ENCODE results near the gene GLRX5. TPM values are rescaled to one million over a fixed set of nuclear protein-coding genes. Genes with fewer than 3 reads are reported as not detected.

The GLRX5 gene
- polyA plus RNA-seq, 1 donor: 50.9 TPM

DNA sequence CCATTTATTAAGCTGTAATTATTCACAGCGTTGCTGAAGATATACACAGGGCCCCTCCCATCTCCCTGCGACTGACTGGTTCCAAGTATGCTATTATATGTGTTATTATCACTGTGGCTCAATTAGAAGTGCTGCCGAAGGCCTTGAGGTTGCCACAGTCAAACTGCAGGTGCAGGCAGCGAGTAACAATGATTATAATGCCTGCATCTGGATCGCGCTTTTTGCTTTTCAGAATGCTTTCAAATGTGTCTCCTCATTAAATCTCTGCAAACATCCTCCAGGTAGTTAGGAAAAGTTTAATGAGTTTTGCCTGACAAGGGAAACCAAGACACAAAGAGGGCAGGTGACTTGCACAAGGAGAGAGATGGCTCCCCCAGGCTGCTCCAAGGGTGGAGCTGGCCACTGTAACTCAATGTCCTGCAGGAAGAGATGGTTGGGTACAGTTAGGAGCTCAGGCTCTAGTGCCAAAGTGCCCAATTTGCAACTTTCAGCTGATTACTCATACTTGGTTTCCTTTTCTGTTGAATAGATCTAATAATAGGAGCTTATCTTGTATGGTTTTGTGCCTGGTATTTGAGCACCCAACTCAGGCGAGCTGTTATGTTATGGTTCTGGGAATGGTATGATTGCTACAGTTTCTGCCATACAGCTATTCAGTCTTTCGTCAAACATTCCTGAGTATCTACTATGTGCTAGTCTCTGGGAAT, 16.7 kb upstream of the GLRX5 start:
- DNase-seq: no peak

DNA sequence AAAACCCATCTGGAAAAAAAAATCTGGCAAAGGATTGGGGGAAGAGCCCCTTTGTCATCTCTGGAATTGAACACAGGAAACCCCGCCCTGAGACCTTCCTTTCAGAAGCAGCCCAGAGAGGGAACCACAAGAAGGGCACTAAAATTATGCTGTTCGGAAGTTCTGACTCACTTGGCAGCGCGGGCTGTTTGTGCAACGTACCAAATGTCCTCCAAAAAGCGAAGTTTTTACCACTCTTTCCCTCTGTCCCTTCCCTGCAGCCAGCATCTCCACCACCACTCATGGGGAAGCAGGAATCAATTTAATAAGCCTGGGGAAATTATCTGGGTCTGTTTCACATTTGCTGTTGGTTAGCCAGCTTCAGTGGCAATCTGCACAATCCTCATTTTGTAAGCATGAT, 15.2 kb upstream of the GLRX5 start:
- DNase-seq: no peak

DNA sequence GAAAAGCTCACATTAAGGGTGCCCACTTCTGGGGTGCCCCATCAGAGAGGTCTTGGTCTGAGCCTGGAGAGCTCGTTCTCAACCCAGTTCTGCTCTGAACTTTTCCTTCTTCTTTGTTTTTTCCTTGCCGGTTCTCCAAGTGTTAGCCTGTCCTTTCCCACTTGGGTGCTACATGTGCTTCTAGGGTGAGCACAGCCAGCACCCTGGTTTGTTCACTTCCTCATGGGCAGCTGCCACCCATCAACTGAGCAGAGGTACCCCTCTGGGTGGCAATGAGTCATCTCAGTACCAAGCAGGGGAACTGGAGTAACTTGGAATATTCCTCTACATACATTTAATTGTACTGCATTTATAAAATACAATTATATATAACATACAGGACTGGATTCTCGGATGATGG, 14.5 kb upstream of the GLRX5 start:
- DNase-seq: no peak

DNA sequence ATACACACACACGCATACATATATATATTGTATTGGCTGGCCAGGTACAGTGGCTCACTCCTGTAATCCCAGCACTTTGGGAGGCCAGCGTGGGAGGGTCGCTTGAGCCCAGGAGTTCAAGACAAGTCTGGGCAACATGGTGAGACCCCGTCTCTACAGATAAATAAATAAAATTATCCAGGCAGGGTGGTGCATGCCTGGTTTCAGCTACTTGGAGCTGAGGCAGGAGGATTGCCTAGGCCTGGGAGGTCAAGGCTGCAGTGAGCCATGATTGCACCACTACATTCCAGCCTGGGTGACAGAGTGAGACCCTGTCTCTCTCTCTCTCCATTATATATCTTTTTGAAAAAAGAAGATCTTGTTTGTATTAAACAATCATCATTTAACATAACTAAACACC, 13.8 kb upstream of the GLRX5 start:
- no peak for DNase-seq

DNA sequence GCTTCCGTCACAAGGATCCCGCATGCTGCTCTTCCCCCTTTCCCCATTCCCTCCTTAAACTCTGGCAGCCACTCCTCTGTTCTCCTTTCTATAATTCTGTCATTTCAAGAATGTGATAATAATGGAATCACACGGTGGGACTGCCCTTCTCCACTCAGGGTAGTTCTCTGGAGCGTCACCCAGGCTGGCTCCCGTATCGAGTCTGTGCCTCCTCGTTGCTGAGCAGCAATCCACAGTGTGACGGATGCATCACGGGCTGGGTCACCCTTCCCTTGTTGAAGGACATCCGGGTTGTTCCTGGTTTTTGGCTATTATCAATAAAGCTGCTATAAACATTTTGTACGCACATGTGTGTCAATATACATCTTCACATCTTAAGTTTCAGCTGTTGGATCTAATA, 12.7 kb upstream of the GLRX5 start:
- no peak for DNase-seq

DNA sequence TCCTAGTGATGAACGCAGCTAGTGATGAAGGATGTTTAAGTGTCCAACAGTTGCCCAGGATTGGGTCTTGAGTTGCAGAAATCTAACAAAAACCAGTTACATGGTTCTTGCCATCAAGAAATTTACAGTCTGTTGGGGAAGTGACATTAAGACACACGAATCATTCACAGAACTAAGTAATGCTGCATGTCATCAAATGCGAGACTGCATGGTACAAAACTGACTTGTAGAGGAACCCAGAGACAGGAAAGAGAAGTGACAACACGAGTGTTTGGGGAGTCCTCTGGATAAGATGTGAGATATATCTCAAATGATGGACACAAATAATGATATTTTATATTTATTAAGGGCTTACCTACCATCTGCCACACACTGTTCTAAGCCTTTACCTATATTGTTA, 12.3 kb upstream of the GLRX5 start:
- DNase-seq: no peak

DNA sequence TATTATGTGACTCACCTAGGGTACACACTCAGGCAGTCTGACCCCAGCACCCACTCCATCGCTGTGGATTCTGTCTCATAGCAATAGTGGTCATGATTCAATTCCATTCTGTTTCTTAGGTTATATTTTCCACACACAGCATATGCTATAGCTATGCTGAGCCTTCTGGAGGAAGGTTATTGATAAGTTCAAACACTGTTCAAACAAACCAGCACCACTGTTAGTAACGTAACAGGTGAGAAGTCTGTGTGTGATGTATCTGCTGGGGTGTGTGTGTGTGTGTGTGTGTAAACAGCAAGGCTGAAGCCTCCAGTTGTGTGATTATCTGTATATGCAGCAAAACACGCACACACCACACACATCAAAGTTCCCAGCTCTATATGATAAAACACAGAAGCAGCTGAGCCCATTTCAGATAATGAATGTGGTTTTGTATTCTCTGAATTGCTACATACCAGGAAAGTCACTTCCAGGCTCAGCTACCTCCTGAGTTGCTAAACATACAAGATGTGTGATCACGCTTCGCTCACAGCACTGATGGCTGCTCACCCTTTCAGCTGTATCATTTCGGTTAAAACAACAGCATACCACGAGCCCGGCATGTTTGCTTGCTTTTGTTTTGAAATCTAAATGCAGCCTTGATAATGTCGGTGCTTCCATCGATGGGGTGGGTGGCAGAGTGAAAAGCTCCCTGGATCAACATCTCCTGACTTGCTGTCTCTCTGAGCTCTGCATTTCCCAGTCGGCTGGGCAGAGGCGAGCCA, 11.6 kb upstream of the GLRX5 start:
- DNase-seq: no peak

DNA sequence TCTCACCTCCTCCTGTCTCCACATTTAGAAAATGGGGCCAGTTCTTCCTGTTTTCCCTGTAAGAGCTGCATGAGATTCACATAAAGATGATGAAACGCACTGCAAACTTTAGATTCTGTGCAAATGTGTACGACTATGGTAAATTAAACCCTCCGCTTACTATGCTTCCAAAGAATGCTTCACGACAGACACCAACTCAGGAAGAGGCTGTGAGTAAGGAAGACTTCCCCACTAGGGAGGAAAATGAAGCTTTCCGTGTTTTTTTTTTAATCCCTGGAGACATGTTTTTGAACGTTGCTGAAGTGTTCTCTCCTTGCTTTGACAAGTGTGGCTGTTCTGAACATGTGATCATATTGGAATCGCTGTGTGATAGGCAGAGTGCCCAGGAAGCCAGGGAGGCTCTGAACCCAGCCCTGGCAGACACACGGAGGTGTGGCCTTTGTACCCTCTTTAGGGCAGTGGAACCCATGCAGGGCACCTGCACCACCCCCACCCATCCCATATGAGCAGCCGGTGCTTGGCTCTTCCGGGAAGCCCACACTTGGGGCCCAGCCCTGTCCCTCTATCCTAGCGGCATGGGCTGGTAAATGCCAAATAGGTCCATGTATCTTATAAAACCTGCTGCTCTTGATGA, 10.9 kb upstream of the GLRX5 start:
- no peak for DNase-seq

DNA sequence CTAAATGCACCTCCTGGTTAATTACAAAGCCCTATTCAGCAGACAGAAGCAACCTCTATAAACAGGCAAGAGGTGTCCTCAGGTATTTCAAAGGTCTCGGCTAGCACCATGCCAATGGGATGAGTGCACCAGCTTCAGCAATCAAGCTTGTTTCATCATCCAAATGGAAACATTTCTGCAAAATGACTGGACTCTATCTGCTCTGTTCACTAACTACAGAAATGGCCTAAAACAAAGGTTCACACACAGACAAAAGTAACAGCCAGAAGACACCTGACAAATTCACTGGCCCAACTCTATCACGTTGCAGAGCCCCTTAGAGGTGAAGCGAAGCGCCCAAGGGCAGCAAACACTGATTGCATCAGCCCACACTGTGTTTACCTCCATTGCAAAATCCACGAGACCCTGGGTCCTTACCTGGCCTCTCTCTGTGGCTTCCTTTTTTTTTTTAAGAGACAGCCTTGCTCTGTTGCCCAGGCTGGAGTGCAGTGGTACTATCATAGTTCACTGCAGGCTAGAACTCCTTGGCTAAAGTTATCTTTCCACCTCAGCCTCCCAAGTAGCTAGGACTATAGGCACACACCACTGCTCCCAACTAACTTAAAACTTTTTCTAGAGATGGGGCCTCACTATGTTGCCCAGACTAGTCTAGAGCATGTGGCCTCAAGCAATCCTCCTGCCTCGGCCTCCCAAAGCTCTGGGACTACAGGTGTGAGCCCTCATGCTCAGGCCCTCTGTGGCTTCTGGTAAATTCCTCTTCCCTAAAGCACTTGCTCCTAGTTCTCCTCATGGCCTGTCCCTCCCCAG, 9.9 kb upstream of the GLRX5 start:
- DNase-seq: no peak

DNA sequence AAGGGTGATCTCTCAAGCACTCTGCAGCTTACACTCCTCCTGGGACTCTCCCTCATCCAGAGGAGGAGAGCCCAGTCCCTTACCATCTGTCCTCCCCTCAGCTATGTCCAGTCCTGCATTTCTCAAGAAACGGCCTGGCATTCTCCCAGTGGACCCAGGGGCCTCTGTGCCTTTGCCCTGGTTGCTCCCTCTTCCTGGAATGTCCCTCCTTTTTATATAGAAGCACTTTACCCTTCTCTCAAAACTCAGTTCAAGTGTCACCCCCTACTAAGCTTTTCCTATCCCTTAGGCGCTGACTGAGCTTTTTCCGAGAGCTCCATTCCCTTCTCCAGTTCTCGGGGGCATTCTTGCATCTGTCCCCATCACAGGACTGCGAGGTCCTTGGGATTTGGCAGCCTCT, 8.9 kb upstream of the GLRX5 start:
- no peak for DNase-seq

DNA sequence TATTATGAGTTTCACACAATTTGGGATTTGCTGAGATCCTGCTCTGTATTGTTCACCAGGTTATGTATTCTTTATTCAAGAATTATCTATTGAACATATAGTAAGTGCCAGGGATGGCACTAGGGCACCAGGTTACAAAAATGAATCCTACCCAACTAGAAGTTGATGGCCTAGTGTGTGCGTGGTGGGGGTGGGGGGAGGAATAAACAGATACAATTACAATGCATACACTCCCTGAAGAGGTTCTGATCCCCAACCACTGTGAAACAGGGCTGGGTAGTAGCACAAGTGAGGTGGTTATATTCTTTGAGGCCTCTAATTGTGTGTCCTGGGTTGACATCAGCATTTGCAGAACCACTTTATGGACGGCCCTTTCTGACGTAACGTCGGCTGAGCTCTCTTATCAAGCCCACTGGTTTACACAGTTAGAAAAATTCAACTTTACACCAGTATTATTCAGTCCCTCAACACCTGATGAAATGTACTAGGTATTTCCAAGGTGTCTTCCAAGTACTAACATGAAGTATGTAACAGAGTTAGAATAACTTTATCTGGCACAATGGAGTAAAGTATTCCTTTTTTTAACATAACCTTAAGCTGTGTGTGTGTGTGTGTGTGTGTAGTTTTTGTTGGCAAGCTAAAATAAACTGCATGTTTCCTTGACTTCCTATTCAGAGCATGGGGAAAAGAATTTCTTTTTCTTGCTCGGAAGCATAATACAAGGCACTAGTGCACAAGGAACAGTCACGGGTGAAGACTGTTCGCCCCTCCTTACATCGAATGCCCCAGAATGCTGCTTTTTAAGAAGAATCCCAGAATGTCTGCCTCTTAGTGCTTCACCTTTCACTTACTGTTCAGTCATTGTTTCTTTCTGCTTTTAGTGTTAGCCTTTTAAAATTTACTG, 8.1 kb upstream of the GLRX5 start:
- no peak for DNase-seq

DNA sequence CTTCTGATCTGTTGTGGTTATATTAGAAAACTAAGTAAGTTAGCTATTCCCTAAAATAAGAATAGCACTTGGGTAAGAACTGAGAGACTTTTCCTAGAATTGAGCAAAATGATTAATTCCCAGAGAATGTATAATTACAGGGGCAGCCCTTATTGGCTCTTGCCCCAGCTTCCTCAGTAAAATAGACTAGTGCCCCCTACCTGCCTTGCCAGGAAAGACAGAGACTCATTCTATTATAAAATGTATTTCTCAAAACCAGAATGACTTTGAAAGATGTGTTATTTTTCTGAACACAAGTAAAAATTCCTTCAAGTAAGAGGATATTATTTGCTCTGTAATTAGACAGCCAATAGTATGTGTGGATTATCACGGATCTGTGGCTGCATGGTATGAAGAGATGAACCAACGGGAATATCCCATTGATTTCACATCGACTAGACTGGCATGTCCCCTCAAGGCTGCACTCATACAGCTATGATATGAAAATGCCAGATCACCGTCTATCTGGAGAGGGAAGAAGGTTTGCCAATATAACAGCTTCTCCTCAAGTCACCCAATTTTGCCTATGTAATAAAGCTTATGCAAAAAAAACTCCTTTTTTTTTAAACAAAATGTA, 7.4 kb upstream of the GLRX5 start:
- DNase-seq: no peak

DNA sequence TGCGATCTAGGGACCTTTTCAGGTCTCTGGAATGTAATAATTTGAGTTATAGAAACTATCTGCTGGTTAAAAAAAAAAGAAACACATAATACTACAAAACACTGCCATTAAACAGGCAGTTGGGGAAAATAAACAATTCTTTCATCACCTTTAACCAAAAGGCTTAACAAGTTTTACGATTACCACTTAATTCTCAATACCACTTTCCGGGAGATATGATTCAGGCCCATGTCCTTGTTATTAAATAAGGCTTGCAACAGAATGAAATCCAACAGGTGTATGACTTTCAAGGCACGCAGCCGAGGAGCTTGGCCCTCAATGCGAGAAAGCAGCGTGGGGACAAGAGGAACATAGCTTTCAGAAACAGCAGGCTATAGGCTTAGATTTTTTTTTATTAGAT, 5.6 kb upstream of the GLRX5 start:
- no peak for DNase-seq

DNA sequence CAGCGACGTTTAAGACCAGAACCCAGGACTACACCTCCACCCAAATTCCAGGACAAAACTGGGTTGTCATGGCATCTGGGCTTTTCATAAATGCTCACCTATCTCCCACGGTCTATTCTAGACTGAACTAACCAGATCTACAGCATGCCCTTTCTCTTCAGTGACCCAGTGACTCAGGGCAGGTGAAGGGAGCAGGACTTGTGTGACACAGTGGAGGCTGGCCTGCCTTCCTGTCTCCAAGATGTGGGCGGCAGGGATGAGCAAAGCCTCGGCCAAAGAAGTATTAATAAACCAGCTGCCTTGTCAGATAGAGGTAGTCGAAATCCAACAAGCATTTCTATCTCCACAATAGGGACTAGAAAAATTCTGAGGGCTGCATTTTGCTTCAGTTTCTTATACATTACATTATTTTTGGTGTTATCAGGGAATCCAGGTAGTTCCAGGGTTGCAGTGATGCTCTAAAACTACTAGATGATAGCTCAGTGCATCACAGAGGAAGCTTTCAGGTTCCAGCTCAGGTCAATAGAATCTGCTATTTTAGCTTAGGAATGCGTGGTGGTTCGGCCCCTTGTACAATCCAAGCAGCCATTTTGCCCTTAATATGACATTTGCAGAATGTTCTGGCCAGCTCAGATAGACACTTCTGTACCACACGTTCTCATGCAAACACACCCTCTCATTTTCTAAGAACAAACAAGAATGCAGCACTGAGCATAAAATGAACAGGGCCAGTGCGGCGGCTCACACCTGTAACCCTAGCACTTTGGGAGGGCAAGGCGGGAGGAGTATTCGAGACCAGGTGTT, 4.2 kb upstream of the GLRX5 start:
- no peak for DNase-seq

DNA sequence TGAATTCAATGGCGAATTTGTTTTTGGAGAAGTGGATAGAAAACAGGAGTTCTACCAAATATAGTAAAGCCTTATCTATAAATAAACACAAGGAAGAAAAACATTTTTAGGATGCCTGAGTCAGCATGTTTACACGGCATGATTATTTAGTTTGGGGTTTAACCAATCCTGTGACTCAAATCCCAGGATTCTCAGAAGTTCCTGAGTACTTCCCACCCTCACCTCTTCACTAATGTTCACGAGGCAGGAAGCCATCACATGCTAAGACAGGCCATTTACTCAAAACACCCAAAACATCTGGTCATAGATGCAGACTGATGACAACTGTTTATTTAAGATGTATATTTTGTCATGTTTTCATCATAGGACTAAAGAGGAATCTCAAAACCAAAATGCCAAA, 3.4 kb upstream of the GLRX5 start:
- DNase-seq: no peak

DNA sequence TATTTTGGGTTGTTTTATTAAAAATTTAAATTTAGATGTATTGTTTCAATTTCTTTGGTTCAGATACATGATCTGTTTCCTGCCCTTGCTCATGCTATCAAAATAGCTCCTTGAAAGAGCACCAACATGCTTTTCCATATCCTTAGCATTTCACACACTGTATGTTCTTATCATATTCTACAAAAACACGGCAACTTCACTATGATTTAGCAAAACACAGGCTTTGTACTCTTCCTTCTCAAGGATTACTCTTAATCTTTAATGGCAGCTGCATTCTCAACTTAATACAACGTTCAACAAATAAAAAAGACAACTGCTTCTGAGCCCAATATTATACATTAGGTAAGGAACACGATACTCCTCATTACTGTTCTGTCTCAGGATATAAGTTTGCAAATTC, 2.9 kb upstream of the GLRX5 start:
- DNase-seq: no peak

DNA sequence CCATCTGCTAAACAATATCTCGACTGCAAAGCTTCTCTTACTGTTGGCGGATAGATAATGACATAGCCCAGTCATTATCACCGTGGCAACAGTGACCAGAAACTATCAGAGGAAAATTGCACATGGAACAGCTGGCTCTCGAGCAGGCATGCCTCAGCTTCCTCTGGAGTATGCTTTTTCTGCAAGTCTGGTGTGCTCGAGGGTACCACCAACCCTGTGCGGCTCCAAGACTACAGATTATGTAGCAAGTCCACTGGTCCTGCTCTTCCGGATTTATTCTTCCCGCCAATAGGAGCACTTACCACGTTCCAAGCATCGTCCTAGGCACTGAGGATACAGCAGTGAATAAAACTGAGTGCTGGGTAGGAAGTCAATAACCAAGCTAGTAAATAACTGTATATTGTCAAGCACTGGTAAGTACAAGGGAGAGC, 1.4 kb upstream of the GLRX5 start:
- DNase-seq: no peak

DNA sequence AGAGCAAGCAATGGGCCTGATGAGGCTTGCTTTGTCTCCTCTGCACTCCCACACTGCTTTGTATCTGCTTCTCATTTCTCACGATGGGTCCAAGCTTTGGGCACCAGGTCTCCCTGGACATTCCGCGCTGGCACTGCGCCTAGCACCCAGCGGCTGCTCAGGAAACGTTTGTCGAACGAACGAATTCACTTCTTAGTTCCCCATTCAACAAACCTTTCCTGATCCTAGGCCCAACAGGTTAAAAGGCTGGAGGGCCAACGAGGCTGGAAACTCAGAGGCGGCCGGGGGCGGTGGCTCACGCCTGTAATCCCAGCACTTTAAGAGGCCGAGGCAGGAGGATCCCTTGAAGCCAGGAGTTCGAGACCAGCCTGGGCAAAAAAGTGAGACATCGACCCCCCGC, 1.0 kb upstream of the GLRX5 start:
- DNase-seq: no peak

DNA sequence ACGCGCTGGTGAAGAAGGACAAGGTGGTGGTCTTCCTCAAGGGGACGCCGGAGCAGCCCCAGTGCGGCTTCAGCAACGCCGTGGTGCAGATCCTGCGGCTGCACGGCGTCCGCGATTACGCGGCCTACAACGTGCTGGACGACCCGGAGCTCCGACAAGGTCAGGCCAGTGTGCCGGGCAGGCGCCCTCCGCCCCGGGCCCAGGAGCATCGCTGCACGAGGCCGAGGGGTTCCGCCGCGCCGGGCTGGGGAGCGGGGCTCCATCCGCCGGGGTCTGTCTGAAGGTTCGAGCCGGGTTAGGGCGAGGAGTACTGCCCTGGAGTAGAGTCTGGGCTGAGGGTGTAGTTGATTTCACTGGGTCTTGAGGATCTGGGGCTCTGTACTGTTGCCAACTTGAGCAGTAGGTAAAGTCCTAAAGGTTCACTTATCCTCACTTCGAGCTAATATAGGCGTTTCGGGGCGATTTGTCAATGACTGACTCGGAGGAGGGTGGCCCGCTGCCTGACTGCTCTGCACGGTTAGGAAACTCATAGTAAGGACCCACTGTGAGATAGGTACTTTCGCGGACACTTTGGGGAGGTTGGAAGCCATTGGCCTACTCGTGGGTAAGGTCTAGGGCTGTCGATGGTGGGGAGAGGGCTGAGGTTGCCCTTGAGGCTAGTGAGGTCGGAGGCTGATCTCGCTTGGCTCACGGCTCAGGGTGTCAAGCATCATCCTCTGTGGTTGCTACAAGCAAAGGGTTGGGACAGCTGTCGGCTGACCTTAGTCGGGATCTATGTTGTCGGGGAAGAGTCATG, 574 bp downstream of the GLRX5 start:
- no peak for DNase-seq

All from hindlimb muscle (tissue), 1 donor.